Stromal cell of bone marrow (primary cell): ENCODE data around the gene UGT1A7.
A peak's percentile ranks its signal among the peaks of the same experiment; 100 is the strongest.
"Not testable (repeated sequence)": the region's sequence is repeated elsewhere in the genome, so short reads cannot be mapped to it uniquely, and the experiment has no call there.

Experiments used
- DNase-seq: peaks from one replicate; pipeline ENCODE4 v3.0.0-alpha.2; 2012; ENCODE audit warnings: low read depth

Gene UGT1A7

GRCh38 chr2:233680361-233681045 is 1.2 kb upstream of the UGT1A7 start:
- DNase-seq = no peak

- no peak for DNase-seq
These were observed 2.9 kb downstream of the UGT1A7 start for GRCh38 chr2:233684640-233685039.

- DNase-seq = no peak
These were observed 5.2 kb downstream of the UGT1A7 start for GRCh38 chr2:233686928-233687327.

- no peak for DNase-seq
These were observed 6.6 kb downstream of the UGT1A7 start for GRCh38 chr2:233688341-233688740.

- DNase-seq = no peak
These were observed 7.3 kb downstream of the UGT1A7 start for GRCh38 chr2:233689031-233689430.

GRCh38 chr2:233689501-233689900 is 7.8 kb downstream of the UGT1A7 start:
- DNase-seq = no peak

GRCh38 chr2:233690444-233690843 is 8.7 kb downstream of the UGT1A7 start:
- DNase-seq = no peak

- DNase-seq = no peak
These were observed 10.0 kb downstream of the UGT1A7 start for GRCh38 chr2:233691443-233692433.

GRCh38 chr2:233692648-233693047 is 10.9 kb downstream of the UGT1A7 start, which contains the start of gene UGT1A6:
Gene UGT1A6 (plus strand): TSS chr2:233692890. CDS start chr2:233693005, 115 bp downstream.
- DNase-seq = no peak

GRCh38 chr2:233693963-233694362 is 12.3 kb downstream of the UGT1A7 start:
- no peak for DNase-seq

- no peak for DNase-seq
These were observed 17.0 kb downstream of the UGT1A7 start for GRCh38 chr2:233698740-233699139.

- no peak for DNase-seq
These were observed 17.8 kb downstream of the UGT1A7 start for GRCh38 chr2:233699424-233700027.

GRCh38 chr2:233700028-233700635 is 18.4 kb downstream of the UGT1A7 start:
- DNase-seq = peak; percentile 53

GRCh38 chr2:233700842-233701241 is 19.1 kb downstream of the UGT1A7 start:
- not testable (repeated sequence) for DNase-seq

GRCh38 chr2:233702238-233702637 is 20.5 kb downstream of the UGT1A7 start:
- no peak for DNase-seq

- DNase-seq = no peak
These were observed 24.3 kb downstream of the UGT1A7 start for GRCh38 chr2:233705911-233706506.

- DNase-seq = no peak
These were observed 25.0 kb downstream of the UGT1A7 start for GRCh38 chr2:233706720-233707119.

- DNase-seq = no peak
These were observed 26.4 kb downstream of the UGT1A7 start for GRCh38 chr2:233707940-233708644.

- DNase-seq = no peak
These were observed 27.2 kb downstream of the UGT1A7 start for GRCh38 chr2:233708942-233709341.

- DNase-seq = peak; percentile 49
These were observed 29.8 kb downstream of the UGT1A7 start for GRCh38 chr2:233711312-233712008.
